Kidney (tissue), 14 donors: ENCODE measurements around the gene TAGLN2. TPM values are rescaled to one million over a fixed set of nuclear protein-coding genes. Genes with fewer than 3 reads are reported as not detected.

Experiments
- DNase-seq, 5 donors: peaks; one replicate each; pipeline ENCODE4 v3.0.0-alpha.2; 2013 to 2020
- FAIRE-seq: peaks from 2 replicates; lab custom pipeline; 2012; peaks lifted over from hg19 to GRCh38; lab: Jason Lieb, UNC
- H3K27ac ChIP-seq, 2 donors: one replicate each; pipeline ENCODE4 v1.7.0; 2013; ENCODE audit warnings: low read depth in 2 of 2, low read length in 2 of 2, inconsistent platforms in 1 of 2
- H3K27me3 ChIP-seq: one replicate; pipeline ENCODE4 v1.7.1; 2013; ENCODE audit warnings: low read length, inconsistent platforms; ENCODE audit not compliant: control insufficient read depth, insufficient read depth
- H3K36me3 ChIP-seq, 3 donors: one replicate each; pipeline versions ENCODE4 v1.7.0 to v1.7.1; 2013; ENCODE audit warnings: low read length in 3 of 3, control low read depth in 1 of 3, inconsistent platforms in 1 of 3; ENCODE audit not compliant: insufficient read depth in 3 of 3, control insufficient read depth in 2 of 3
- H3K4me1 ChIP-seq, 3 donors: one replicate each; pipeline versions ENCODE4 v1.7.0 to v1.7.1; 2013; ENCODE audit warnings: low read length in 3 of 3, inconsistent platforms in 1 of 3, low read depth in 1 of 3; ENCODE audit not compliant: control insufficient read depth in 2 of 3, insufficient read depth in 2 of 3
- H3K4me3 ChIP-seq, 3 donors: one replicate each; pipeline versions ENCODE4 v1.7.0 to v1.8.1; 2013; ENCODE audit warnings: low read length in 3 of 3, control low read depth in 1 of 3, inconsistent platforms in 1 of 3
- H3K9ac ChIP-seq, 3 donors: one replicate each; pipeline versions ENCODE4 v1.7.0 to v1.7.1; 2013; ENCODE audit warnings: low read length in 3 of 3, control low read depth in 1 of 3, inconsistent platforms in 1 of 3
- H3K9me3 ChIP-seq, 3 donors: one replicate each; pipeline versions ENCODE4 v1.7.0 to v1.7.1; 2013; ENCODE audit warnings: low read length in 3 of 3, control low read depth in 1 of 3, inconsistent platforms in 1 of 3; ENCODE audit not compliant: control insufficient read depth in 2 of 3, insufficient read depth in 1 of 3
- CTCF ChIP-seq: IDR thresholded peaks from 3 replicates; pipeline ENCODE4 v1.5.1; 2012; ENCODE audit warnings: mild to moderate bottlenecking, moderate library complexity, borderline replicate concordance; ENCODE audit not compliant: insufficient read depth; ENCODE audit errors: extremely low read depth
- intact Hi-C: fragments of 100-400 bp; cut with DNase I; formaldehyde crosslinking; loops from one replicate; pipeline ENCODE4 v1.11.1; 2022
- polyA plus RNA-seq: library from polyadenylated mRNA; stranded (reverse); fragments of 350-450 nt; fragmentation: Illumina TruSeq; extraction: RNeasy Lipid Tissue Mini Kit (QIAGEN cat#74804); gene quantifications from one replicate; pipeline ENCODE4 v1.2.3, GENCODE V29; 2014; ENCODE audit warnings: low read depth, low replicate concordance; ENCODE audit not compliant: insufficient read depth
- total RNA-seq: library from RNA; stranded (reverse); fragmentation: NEBNext Ultra II Directional; extraction: Animal tissue kit (Norgen Biotek cat#: 25700); gene quantifications from one replicate; pipeline ENCODE4 v1.2.1, GENCODE V29; 2021
- donor health status: control.
- donor health status: control.
- donor health status: control.
- donor health status: control.
- donor health status: control.
- donor health status: DM: yes; HTN: yes; CAD: no.
- donor health status: Normal renal cell carcinoma (clear cell type).

TAGLN2 gene
- total and polyA plus RNA-seq, 2 donors from 2014 or later = 223 to 358 TPM

- Histone ChIP-seq H3K9me3 (no peaks in the 10 kb centered on the region), H3K9ac (no peak overlapping the region), H3K4me3 (no peak overlapping the region), H3K4me1 (peaks cover 0 to 15% (median 5%) of the 10 kb centered on the region in 3 donors), H3K27ac (no peak overlapping the region), H3K36me3 (no peaks in the 10 kb centered on the region), H3K27me3 (no peaks in the 10 kb centered on the region)
- FAIRE-seq = no peak
- TF ChIP-seq CTCF = no peak
- DNase-seq = peak in 1 of 5 donors; percentile 31
- intact Hi-C loops = no loop called here
Observed at GRCh38 chr1:159895836-159896545, 29.3 kb downstream of the TAGLN2 start.

GRCh38 chr1:159895286-159895685 lies 30.0 kb downstream of the TAGLN2 start:
- DNase-seq (no peak), FAIRE-seq (no peak)
- Histone ChIP-seq H3K27ac (no peak overlapping the region), H3K4me3 (no peak overlapping the region), H3K4me1 (peaks cover 0 to 10% (median 1%) of the 10 kb centered on the region in 3 donors), H3K9ac (no peak overlapping the region), H3K9me3 (no peaks in the 10 kb centered on the region), H3K36me3 (no peaks in the 10 kb centered on the region), H3K27me3 (no peaks in the 10 kb centered on the region)
- TF ChIP-seq CTCF = no peak
- intact Hi-C loops = no loop called here

- no peak overlapping the region for H3K4me3 ChIP-seq
- DNase-seq (no peak), FAIRE-seq (no peak)
- H3K27me3 ChIP-seq = no peaks in the 10 kb centered on the region
- H3K27ac ChIP-seq = no peak overlapping the region
- no peaks in the 10 kb centered on the region for H3K36me3 ChIP-seq
- peak; percentile 3 for TF ChIP-seq CTCF
- H3K9me3 ChIP-seq = no peaks in the 10 kb centered on the region
- no peak overlapping the region for H3K9ac ChIP-seq
- peaks cover 0 to 9% (median 0%) of the 10 kb centered on the region in 3 donors for H3K4me1 ChIP-seq
- intact Hi-C loops = loop anchor here (5.0 kb wide), 1 partner anchor 96 kb away; no protein-coding TSS in a partner anchor
Observed at GRCh38 chr1:159892944-159893343, 32.4 kb downstream of the TAGLN2 start.
